DND-41 (cell line): ENCODE results near the gene PLPP6.

Experiments
- EZH2 ChIP-seq: IDR thresholded peaks from 3 replicates; pipeline ENCODE4 v1.6.1; 2012; ENCODE audit warnings: borderline replicate concordance, low read depth, mild to moderate bottlenecking, moderate library complexity, low read length, inconsistent platforms; ENCODE audit not compliant: severe bottlenecking
- TF ChIP-seq, protein P1 (sequence below): IDR thresholded peaks from 2 replicates; pipeline ENCODE4 v1.5.1; 2012; ENCODE audit warnings: borderline replicate concordance, low read length, moderate library complexity, mild to moderate bottlenecking; ENCODE audit not compliant: poor library complexity, severe bottlenecking; ENCODE audit errors: extremely low read depth

- TF ChIP-seq, protein P1, sequence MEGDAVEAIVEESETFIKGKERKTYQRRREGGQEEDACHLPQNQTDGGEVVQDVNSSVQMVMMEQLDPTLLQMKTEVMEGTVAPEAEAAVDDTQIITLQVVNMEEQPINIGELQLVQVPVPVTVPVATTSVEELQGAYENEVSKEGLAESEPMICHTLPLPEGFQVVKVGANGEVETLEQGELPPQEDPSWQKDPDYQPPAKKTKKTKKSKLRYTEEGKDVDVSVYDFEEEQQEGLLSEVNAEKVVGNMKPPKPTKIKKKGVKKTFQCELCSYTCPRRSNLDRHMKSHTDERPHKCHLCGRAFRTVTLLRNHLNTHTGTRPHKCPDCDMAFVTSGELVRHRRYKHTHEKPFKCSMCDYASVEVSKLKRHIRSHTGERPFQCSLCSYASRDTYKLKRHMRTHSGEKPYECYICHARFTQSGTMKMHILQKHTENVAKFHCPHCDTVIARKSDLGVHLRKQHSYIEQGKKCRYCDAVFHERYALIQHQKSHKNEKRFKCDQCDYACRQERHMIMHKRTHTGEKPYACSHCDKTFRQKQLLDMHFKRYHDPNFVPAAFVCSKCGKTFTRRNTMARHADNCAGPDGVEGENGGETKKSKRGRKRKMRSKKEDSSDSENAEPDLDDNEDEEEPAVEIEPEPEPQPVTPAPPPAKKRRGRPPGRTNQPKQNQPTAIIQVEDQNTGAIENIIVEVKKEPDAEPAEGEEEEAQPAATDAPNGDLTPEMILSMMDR, result no peak
- TF ChIP-seq EZH2, result no peak
These were observed 5.5 kb upstream of the PLPP6 start for GRCh38 chr9:4656621-4657020.
